Effector memory CD4-positive, alpha-beta T cell (primary cell): ENCODE data around the gene RPL13.

Experiments used
- DNase-seq, 3 donors: peaks; one replicate each; pipeline ENCODE4 v3.0.0-alpha.2; 2020
- H3K27ac ChIP-seq: 2 replicates; pipeline ENCODE4 v1.7.0; 2013; ENCODE audit warnings: mild to moderate bottlenecking, low read length, moderate library complexity; ENCODE audit not compliant: insufficient read depth, poor library complexity, severe bottlenecking
- H3K27me3 ChIP-seq: replicated peaks from 2 replicates; pipeline ENCODE4 v1.7.0; 2013; ENCODE audit warnings: mild to moderate bottlenecking, low read length; ENCODE audit not compliant: insufficient read depth, control insufficient read depth, poor library complexity, severe bottlenecking
- H3K36me3 ChIP-seq: 2 replicates; pipeline ENCODE4 v1.7.0; 2013; ENCODE audit warnings: mild to moderate bottlenecking, low read length, moderate library complexity; ENCODE audit not compliant: control insufficient read depth, insufficient read depth
- H3K4me1 ChIP-seq: 2 replicates; pipeline ENCODE4 v1.7.0; 2013; ENCODE audit warnings: low read length, mild to moderate bottlenecking; ENCODE audit not compliant: control insufficient read depth, insufficient read depth, poor library complexity, severe bottlenecking
- H3K4me3 ChIP-seq: 2 replicates; pipeline ENCODE4 v1.7.0; 2013; ENCODE audit warnings: low read length, low read depth, mild to moderate bottlenecking; ENCODE audit not compliant: insufficient read depth, poor library complexity, severe bottlenecking
- H3K9me3 ChIP-seq: 2 replicates; pipeline ENCODE4 v1.7.0; 2013; ENCODE audit warnings: mild to moderate bottlenecking, low read length, moderate library complexity; ENCODE audit not compliant: control insufficient read depth

The RPL13 gene

GRCh38 chr16:89575247-89576152, 15.0 kb downstream of the RPL13 start, which contains the start of gene CPNE7:
Gene CPNE7, plus strand, starts transcription at chr16:89575758. Its CDS starts 140 bp downstream, at chr16:89575898.
- Histone ChIP-seq H3K9me3 (no peaks in the 10 kb centered on the region), H3K4me1 (peaks cover 19% of the 10 kb centered on the region), H3K27ac (no peak within 1 kb of the TSS), H3K27me3 (peaks cover 13% of the 10 kb centered on the region), H3K36me3 (no peaks in the 10 kb centered on the region), H3K4me3 (peak within 1 kb of the TSS; percentile 55)
- no peak for DNase-seq

GRCh38 chr16:89576153-89577054, 15.9 kb downstream of the RPL13 start:
- Histone ChIP-seq H3K9me3 (no peaks in the 10 kb centered on the region), H3K36me3 (no peaks in the 10 kb centered on the region), H3K4me3 (peak overlapping the region; percentile 37), H3K27me3 (peaks cover 13% of the 10 kb centered on the region), H3K4me1 (peaks cover 19% of the 10 kb centered on the region), H3K27ac (no peak overlapping the region)
- DNase-seq: no peak

GRCh38 chr16:89577055-89577759, 16.7 kb downstream of the RPL13 start:
- H3K36me3 ChIP-seq: no peaks in the 10 kb centered on the region

GRCh38 chr16:89579351-89579750, 18.9 kb downstream of the RPL13 start:
- DNase-seq: no peak
- H3K9me3 ChIP-seq: no peaks in the 10 kb centered on the region

More at GRCh38 chr16:89577055-89577759, 16.7 kb downstream of the RPL13 start:
- H3K27me3 ChIP-seq: peaks cover 13% of the 10 kb centered on the region
- H3K27ac ChIP-seq: no peak overlapping the region
- no peak overlapping the region for H3K4me3 ChIP-seq
- DNase-seq: no peak
- peaks cover 19% of the 10 kb centered on the region for H3K4me1 ChIP-seq
- no peaks in the 10 kb centered on the region for H3K9me3 ChIP-seq

GRCh38 chr16:89581045-89581695, 20.7 kb downstream of the RPL13 start:
- DNase-seq: no peak
- Histone ChIP-seq H3K4me3 (no peak overlapping the region), H3K27ac (no peak overlapping the region)

More at GRCh38 chr16:89579351-89579750, 18.9 kb downstream of the RPL13 start:
- Histone ChIP-seq H3K27me3 (peaks cover 8% of the 10 kb centered on the region), H3K4me1 (peaks cover 16% of the 10 kb centered on the region), H3K36me3 (no peaks in the 10 kb centered on the region), H3K27ac (no peak overlapping the region), H3K4me3 (no peak overlapping the region)

GRCh38 chr16:89581861-89582563, 21.5 kb downstream of the RPL13 start:
- no peak overlapping the region for H3K27ac ChIP-seq
- no peaks in the 10 kb centered on the region for H3K27me3 ChIP-seq
- no peaks in the 10 kb centered on the region for H3K4me1 ChIP-seq
- no peaks in the 10 kb centered on the region for H3K36me3 ChIP-seq
- H3K9me3 ChIP-seq: no peaks in the 10 kb centered on the region
- no peak for DNase-seq
- no peak overlapping the region for H3K4me3 ChIP-seq

More at GRCh38 chr16:89581045-89581695, 20.7 kb downstream of the RPL13 start:
- Histone ChIP-seq H3K4me1 (peaks cover 2% of the 10 kb centered on the region), H3K27me3 (no peaks in the 10 kb centered on the region), H3K9me3 (no peaks in the 10 kb centered on the region), H3K36me3 (no peaks in the 10 kb centered on the region)

GRCh38 chr16:89582614-89583196, 22.2 kb downstream of the RPL13 start:
- Histone ChIP-seq H3K36me3 (no peaks in the 10 kb centered on the region), H3K27me3 (no peaks in the 10 kb centered on the region), H3K4me1 (no peaks in the 10 kb centered on the region), H3K4me3 (no peak overlapping the region), H3K27ac (no peak overlapping the region), H3K9me3 (no peaks in the 10 kb centered on the region)
- DNase-seq: no peak

- Histone ChIP-seq H3K27ac (no peak overlapping the region), H3K27me3 (no peaks in the 10 kb centered on the region), H3K36me3 (no peaks in the 10 kb centered on the region), H3K4me1 (no peaks in the 10 kb centered on the region), H3K9me3 (no peaks in the 10 kb centered on the region), H3K4me3 (no peak overlapping the region)
- DNase-seq: no peak
Observed at GRCh38 chr16:89583197-89583894, 22.9 kb downstream of the RPL13 start.
